Measurements from ENCODE around the gene DHRS3.

- TF ChIP-seq POLR2AphosphoS5 (IDR thresholded peaks at IDR 0.05; ENCODE audit: low read depth, low read length): no peak
- no peak for TF ChIP-seq REST (IDR thresholded peaks at IDR 0.05; ENCODE audit: insufficient read depth in 1 of 2, low read depth in 2 of 2, low read length in 2 of 2)
Measured at GRCh38 chr1:12521096-12521495, 96.9 kb downstream of the DHRS3 start.
